HCT116 (cell line): ENCODE data around the gene NCAPD3.

Experiments
- CTCF ChIP-seq, 3 experiments: fragments of 200-600 bp in 1 of 3; sonication (generic) in 1 of 3; IDR thresholded peaks in 2 of 3; conservative IDR thresholded peaks in 1 of 3; 2 replicates each; pipeline ENCODE4 v1.5.1; 2012 to 2017; ENCODE audit warnings: low read depth in 2 of 3, low read length in 2 of 3, antibody characterized with exemption in 1 of 3, borderline replicate concordance in 1 of 3, control low read depth in 1 of 3, mild to moderate bottlenecking in 1 of 3, mixed read lengths in 1 of 3, mixed run types in 1 of 3, moderate library complexity in 1 of 3; ENCODE audit not compliant: insufficient read depth in 1 of 3
- POLR2A ChIP-seq: IDR thresholded peaks from 2 replicates; pipeline ENCODE4 v1.7.0; 2011; ENCODE audit warnings: borderline replicate concordance; ENCODE audit not compliant: insufficient read depth, insufficient read length; ENCODE audit errors: extremely low read depth
- SIN3A ChIP-seq: IDR thresholded peaks from 2 replicates; pipeline ENCODE4 v1.6.1; 2012; ENCODE audit warnings: low read depth
- SP1 ChIP-seq: IDR thresholded peaks from 2 replicates; pipeline ENCODE4 v1.6.1; 2012; ENCODE audit warnings: low read depth
- SRF ChIP-seq: IDR thresholded peaks from 2 replicates; pipeline ENCODE4 v1.6.1; 2012; ENCODE audit warnings: low read depth
- YY1 ChIP-seq: IDR thresholded peaks from 2 replicates; pipeline ENCODE4 v1.6.1; 2011; ENCODE audit warnings: low read length, low read depth, moderate library complexity, mild to moderate bottlenecking; ENCODE audit not compliant: insufficient replicate concordance; ENCODE audit errors: extremely low read depth

- TF ChIP-seq SIN3A (no peak), SRF (no peak), CTCF (IDR thresholded peaks at IDR 0.05 in 2 of 3, conservative IDR thresholded peaks at IDR 0.05 in 1 of 3; ENCODE audit: borderline replicate concordance in 1 of 3, insufficient read depth in 1 of 3, low read depth in 2 of 3, low read length in 2 of 3) (no peak), POLR2A (no peak), SP1 (no peak), YY1 (no peak)
Measured at GRCh38 chr11:134178032-134178674, 45.6 kb downstream of the NCAPD3 start.
